GM12801 (cell line): ENCODE results near the gene MMP24.

Experiments
- TF ChIP-seq, protein P1 (sequence below): IDR thresholded peaks from one replicate; pipeline ENCODE4 v1.5.1; 2011; ENCODE audit warnings: control low read depth; ENCODE audit not compliant: insufficient read length; ENCODE audit errors: extremely low read depth

The MMP24 gene

DNA sequence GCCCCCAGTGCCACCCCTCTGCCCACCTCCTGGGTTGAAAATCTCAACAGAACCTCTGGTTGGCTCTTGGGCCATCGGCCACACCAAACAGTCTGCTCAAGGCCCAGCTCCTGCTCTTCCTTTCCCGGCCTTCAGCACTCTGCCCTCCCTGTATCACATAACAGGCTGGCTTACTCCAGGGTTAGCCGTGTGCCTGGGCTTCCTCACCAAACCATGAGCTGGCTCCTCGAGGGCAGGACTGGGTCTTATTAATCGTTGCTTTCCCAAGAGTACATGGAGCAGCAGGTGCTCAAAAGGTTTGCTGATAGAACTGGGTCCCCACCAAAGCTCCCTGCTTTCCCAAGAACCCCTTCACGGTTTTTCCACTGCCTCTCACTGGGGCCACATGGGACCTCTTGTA, 78.5 kb downstream of the MMP24 start:
- TF ChIP-seq, protein P1, sequence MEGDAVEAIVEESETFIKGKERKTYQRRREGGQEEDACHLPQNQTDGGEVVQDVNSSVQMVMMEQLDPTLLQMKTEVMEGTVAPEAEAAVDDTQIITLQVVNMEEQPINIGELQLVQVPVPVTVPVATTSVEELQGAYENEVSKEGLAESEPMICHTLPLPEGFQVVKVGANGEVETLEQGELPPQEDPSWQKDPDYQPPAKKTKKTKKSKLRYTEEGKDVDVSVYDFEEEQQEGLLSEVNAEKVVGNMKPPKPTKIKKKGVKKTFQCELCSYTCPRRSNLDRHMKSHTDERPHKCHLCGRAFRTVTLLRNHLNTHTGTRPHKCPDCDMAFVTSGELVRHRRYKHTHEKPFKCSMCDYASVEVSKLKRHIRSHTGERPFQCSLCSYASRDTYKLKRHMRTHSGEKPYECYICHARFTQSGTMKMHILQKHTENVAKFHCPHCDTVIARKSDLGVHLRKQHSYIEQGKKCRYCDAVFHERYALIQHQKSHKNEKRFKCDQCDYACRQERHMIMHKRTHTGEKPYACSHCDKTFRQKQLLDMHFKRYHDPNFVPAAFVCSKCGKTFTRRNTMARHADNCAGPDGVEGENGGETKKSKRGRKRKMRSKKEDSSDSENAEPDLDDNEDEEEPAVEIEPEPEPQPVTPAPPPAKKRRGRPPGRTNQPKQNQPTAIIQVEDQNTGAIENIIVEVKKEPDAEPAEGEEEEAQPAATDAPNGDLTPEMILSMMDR = no peak

DNA sequence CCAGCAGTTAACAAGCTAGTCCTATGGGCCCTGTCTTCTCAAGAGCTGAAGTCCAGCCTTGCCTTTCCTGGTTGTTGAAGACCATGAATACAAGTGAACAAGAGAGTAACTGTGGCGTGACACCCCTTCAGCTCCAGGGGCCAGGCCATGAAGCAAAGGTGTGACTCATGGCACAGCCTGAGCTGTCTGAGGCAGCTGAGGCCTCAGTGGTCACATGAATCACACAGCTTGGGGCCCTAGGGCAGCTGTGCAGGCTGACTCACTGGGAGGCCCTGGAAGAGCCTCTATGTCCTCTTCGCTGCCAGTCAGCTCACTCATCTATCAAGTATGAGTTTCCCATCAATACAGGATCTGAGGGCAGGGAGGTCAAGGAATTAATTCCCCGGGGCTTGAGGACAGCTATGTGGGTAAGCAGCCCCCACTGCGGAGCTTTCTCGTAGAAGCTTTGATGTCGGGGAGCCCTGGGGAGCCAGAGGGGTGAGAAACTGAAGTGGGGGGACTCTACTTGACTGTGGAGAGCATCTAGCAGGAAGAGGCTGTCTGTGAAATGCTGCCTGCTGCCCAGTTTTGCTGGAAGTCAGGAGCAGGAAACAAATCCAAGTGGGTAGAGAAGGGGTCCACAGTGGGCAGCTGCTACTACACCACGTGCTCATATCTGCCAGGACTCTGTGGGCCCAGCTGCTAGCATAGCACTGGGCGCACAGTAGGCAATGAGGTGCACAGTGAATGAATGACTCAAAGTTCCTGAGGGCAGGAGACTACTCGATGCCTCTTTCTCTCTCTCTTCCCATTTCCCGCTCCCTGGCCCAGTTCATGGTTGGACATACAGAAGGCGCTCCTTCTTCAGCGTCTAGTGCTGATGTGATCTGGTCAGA, 79.4 kb downstream of the MMP24 start:
- TF ChIP-seq, protein P1 = no peak

DNA sequence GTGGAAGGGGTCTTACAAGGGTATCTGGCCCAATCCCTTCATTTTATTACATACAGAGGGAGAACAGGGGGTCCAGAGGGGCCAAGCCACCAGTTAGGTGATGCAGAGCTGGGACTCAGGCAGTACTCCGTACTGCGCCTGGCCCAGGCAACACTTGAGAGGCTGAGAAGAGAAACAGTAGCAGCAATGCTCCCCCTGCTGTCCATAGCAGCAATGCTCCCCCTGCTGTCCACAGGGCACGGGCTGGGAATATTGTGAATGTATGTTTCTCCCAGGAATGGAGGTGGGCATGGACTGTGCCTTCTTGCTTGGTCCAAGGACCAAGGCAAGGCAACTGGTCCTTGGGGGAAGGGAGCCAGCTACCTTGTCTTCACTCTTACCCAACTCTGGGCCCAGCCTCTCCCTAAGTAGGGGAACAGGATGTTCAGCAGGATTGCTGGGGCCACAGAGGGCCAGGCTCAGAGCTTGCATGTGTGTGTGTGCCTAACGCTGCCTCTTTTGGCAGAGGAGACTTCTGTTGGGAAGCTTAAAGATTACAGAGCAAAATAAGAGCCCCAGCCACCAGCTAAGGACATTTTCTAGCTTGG, 80.5 kb downstream of the MMP24 start:
- TF ChIP-seq, protein P1 = no peak

DNA sequence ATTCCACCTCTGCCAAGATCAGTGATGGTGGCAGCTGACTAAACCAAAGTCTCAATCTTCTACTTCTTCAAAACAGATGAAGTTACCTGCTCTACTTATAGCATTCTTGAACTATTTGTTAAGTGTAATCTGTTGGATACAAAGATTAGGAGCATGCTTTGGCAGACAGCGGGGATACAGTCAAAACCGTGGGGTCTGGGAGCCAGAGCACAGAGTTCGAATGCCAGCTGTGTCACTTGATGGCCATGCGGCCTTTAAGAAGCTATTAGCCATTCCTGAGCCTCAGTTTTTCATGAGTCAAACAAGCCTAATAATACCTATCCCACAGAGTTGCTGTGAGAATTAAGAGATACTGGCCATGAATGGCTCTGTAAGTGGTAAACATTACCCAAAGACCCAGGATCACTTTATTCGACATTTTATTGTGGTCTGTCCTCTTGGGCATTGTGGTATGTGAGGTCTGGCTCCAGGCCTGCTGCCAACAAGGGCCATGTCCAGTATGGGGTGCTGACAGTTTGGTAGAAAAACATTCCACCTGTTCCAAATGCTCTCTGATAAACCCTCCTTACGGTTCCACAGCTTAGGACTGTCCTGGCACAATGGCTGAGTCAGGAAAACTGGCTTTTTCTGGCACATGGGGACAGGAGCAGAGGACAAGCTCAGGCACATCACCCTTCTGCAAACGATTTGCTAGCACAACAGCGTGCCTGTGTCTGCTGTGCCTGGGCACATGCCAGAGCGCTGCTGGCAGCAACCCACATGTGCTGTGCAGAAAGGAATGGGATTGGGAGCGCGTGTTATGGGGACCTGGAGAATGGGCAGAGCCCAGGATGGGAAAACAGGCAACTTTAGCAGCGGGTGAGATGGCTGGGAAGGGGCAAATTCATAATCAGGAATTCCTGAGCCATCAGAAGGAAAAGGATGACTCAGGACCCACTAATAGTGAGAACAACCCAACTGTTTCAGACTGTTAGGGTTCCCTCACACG, 81.5 kb downstream of the MMP24 start:
- TF ChIP-seq, protein P1 = no peak

DNA sequence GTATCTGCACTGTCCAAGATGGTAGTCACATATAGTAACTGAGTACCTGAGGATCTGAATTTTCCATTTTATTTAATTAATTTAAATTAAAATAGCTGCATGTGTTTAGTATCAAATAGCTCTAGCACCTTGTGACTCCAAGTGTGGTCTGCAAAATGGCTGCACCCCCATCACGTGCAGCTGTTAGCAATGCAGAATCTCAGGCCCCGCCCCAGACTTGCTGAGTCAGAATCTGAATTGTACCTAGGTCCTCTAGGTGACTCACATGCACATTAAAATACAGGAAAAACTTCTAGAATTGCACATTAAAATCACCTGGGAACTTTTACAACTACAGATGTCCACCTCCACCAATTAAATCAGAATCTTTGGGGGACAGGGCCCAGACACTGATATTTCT, 84.9 kb downstream of the MMP24 start:
- TF ChIP-seq, protein P1 = no peak

DNA sequence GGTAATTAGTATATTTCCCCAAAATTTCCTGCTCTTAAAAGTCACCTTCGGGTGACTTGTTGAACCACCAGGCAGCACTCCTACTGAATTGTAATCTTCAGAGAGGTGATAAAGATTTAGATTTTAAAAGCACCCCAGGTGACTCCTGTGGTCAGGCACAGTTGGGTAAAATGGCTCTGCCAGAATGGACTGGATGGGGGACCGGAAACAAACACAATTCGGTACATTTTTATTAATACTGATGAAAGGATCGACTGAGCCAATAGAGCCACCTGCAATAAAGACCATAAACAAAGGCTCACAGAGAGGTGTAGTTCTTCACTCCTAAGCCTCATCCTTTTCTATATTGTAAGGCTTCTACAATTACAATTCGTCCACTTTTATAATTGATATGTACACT, 85.3 kb downstream of the MMP24 start:
- TF ChIP-seq, protein P1 = no peak

DNA sequence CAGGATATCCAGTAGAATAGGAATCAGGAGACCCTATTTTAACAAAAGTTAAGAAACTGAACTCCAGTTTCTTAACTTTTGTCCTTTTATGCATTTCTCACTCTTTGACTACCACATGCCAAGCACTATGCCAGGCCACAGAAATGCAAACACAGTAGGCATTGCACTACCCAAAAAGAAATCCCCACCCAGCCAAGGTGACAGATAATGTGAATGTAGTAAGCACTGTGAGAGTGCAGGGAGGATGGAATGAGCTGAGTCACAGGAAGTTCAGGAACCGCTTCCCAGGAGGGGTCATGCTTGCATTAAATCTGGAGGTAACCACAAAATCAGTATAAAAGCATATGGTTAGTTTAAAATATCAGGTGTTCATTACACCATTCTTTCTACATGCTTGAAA, 85.8 kb downstream of the MMP24 start:
- TF ChIP-seq, protein P1 = no peak
